ENCODE data around the gene SRP68.

- TF ChIP-seq POLR2AphosphoS5 (IDR thresholded peaks at IDR 0.05; ENCODE audit: low read depth, low read length) = no peak
- TF ChIP-seq SIN3A (IDR thresholded peaks at IDR 0.05; ENCODE audit: borderline replicate concordance, insufficient read depth, low read length) = no peak
- TF ChIP-seq REST (IDR thresholded peaks at IDR 0.05; ENCODE audit: insufficient read depth in 1 of 2, low read depth in 2 of 2, low read length in 2 of 2) = no peak
Measured at GRCh38 chr17:76046064-76046463, 26.3 kb downstream of the SRP68 start.
